ENCODE measurements around the gene TRIM48.
"Not testable (repeated sequence)": the region's sequence is repeated elsewhere in the genome, so short reads cannot be mapped to it uniquely, and the experiment has no call there.

The TRIM48 gene

GRCh38 chr11:55261855-55262254 lies at the start of gene TRIM48:
Gene TRIM48 (plus strand): TSS chr11:55262155. CDS start chr11:55262268, 113 bp downstream.
- not testable (repeated sequence) for H3K79me2 ChIP-seq (ENCODE audit: insufficient read depth, low read depth); H3K4me3 ChIP-seq (IDR thresholded peaks at IDR 0.05; ENCODE audit: insufficient read depth, low read depth, low read length); H3K36me3 ChIP-seq (ENCODE audit: insufficient read depth); H3K9ac ChIP-seq; H4K20me1 ChIP-seq (ENCODE audit: insufficient read depth); H3K27ac ChIP-seq; H3K27me3 ChIP-seq (ENCODE audit: insufficient read depth, low read depth); H2AFZ ChIP-seq (ENCODE audit: low read depth); H3K4me2 ChIP-seq; H3K4me1 ChIP-seq (ENCODE audit: low read depth, poor library complexity, severe bottlenecking)

- not testable (repeated sequence) for H4K20me1 ChIP-seq (ENCODE audit: insufficient read depth); H3K27ac ChIP-seq; H3K4me2 ChIP-seq; H3K9ac ChIP-seq; H3K36me3 ChIP-seq (ENCODE audit: insufficient read depth); H3K4me3 ChIP-seq (IDR thresholded peaks at IDR 0.05; ENCODE audit: insufficient read depth, low read depth, low read length); H2AFZ ChIP-seq (ENCODE audit: low read depth); H3K27me3 ChIP-seq (ENCODE audit: insufficient read depth, low read depth); H3K4me1 ChIP-seq (ENCODE audit: low read depth, poor library complexity, severe bottlenecking); H3K79me2 ChIP-seq (ENCODE audit: insufficient read depth, low read depth)
Measured at GRCh38 chr11:55238316-55238715, 23.6 kb upstream of the TRIM48 start.

GRCh38 chr11:55263081-55263480 lies 1.1 kb downstream of the TRIM48 start:
- H3K4me1 ChIP-seq (ENCODE audit: low read depth, poor library complexity, severe bottlenecking) = no peaks in the 10 kb centered on the region
- no peaks in the 10 kb centered on the region for H3K79me2 ChIP-seq (ENCODE audit: insufficient read depth, low read depth)
- no peak overlapping the region for H2AFZ ChIP-seq (ENCODE audit: low read depth)
- no peaks in the 10 kb centered on the region for H3K27me3 ChIP-seq (ENCODE audit: insufficient read depth, low read depth)
- no peaks in the 10 kb centered on the region for H4K20me1 ChIP-seq (ENCODE audit: insufficient read depth)
- H3K9ac ChIP-seq = no peak overlapping the region
- H3K4me2 ChIP-seq = no peak overlapping the region
- no peak overlapping the region for H3K4me3 ChIP-seq (IDR thresholded peaks at IDR 0.05; ENCODE audit: insufficient read depth, low read depth, low read length)
- TF ChIP-seq CTCF (conservative IDR thresholded peaks at IDR 0.05; ENCODE audit: low read depth, low read length) = no peak
- no peaks in the 10 kb centered on the region for H3K36me3 ChIP-seq (ENCODE audit: insufficient read depth)
- no peak overlapping the region for H3K27ac ChIP-seq

Measured in KMS-11 (cell line).